Hepatocyte (in vitro differentiated cells): Measurements from ENCODE around the gene CSTPP1.

Source experiments
- CTCF ChIP-seq: fragments of 200-600 bp; sonication (generic); IDR thresholded peaks from 2 replicates; pipeline ENCODE4 v1.5.1; 2016; ENCODE audit warnings: antibody characterized with exemption, mild to moderate bottlenecking; ENCODE audit not compliant: poor library complexity
- EZH2 ChIP-seq: fragments of 200-600 bp; sonication (generic); IDR thresholded peaks from 2 replicates; pipeline ENCODE4 v1.6.1; 2016; ENCODE audit warnings: antibody characterized with exemption, mild to moderate bottlenecking, borderline replicate concordance
- EZH2phosphoT487 ChIP-seq: fragments of 200-600 bp; sonication (generic); IDR thresholded peaks from one replicate; pipeline ENCODE4 v1.6.1; 2018; ENCODE audit warnings: antibody characterized with exemption, mild to moderate bottlenecking, low read depth, moderate library complexity; ENCODE audit not compliant: unreplicated experiment, severe bottlenecking

GRCh38 chr11:46952553-46952952 is 16.0 kb downstream of the CSTPP1 start:
- TF ChIP-seq EZH2 = no peak
- no peak for TF ChIP-seq EZH2phosphoT487
- no peak for TF ChIP-seq CTCF
